ENCODE measurements around the gene ST3GAL3.

Gene ST3GAL3

GRCh38 chr1:43688109-43688387 is 19.3 kb upstream of the ST3GAL3 start:
- no peaks in the 10 kb centered on the region for H3K9me3 Mint-ChIP-seq
- ATAC-seq (no peak), DNase-seq (no peak)
- no peaks in the 10 kb centered on the region for H3K4me1 Mint-ChIP-seq
- peak overlapping the region in 1 of 2 donors; percentile 27 for H3K27ac Mint-ChIP-seq
- H3K4me3 Mint-ChIP-seq: no peak overlapping the region
- H3K27me3 Mint-ChIP-seq: no peaks in the 10 kb centered on the region

DNA sequence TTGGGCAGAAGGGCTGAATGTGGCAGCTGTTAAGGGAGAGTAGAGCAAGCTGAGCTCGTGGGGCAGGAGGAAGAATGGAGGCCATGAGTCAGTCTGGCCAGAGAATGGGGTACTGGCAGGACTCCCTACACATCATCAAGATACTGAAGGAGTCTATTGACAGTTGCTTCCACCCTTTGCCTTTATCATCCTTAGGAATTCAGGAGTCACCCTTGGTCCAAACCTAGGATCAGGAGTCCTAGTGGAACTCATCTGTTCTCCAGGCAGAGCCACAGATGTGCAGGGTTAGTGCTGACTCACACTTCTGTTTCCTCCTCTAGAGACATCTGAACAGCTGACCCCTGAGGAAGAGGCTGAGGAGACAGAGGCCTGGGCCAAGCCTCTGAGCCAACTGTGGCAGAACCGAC is 18.7 kb upstream of the ST3GAL3 start:
- no peaks in the 10 kb centered on the region for H3K27me3 Mint-ChIP-seq
- H3K4me1 Mint-ChIP-seq: no peaks in the 10 kb centered on the region
- no peaks in the 10 kb centered on the region for H3K9me3 Mint-ChIP-seq
- no peak overlapping the region for H3K4me3 Mint-ChIP-seq
- peak overlapping the region; percentile 27 to 88 for H3K27ac Mint-ChIP-seq
- ATAC-seq (no peak), DNase-seq (no peak)

- H3K9me3 Mint-ChIP-seq: no peaks in the 10 kb centered on the region
- ATAC-seq: no peak
- H3K27ac Mint-ChIP-seq: peak overlapping the region; percentile 9 to 67
- no peaks in the 10 kb centered on the region for H3K4me1 Mint-ChIP-seq
- H3K27me3 Mint-ChIP-seq: no peaks in the 10 kb centered on the region
- DNase-seq: no peak
- no peak overlapping the region for H3K4me3 Mint-ChIP-seq
Measured at GRCh38 chr1:43689289-43689688, 18.0 kb upstream of the ST3GAL3 start.

- Mint-ChIP-seq H3K4me1 (no peaks in the 10 kb centered on the region), H3K4me3 (no peak overlapping the region), H3K27ac (peak overlapping the region in 1 of 2 donors; percentile 86), H3K9me3 (no peaks in the 10 kb centered on the region), H3K27me3 (no peaks in the 10 kb centered on the region)
- ATAC-seq (no peak), DNase-seq (no peak)
Measured at GRCh38 chr1:43691871-43692815, 15.2 kb upstream of the ST3GAL3 start.

- Mint-ChIP-seq H3K4me3 (no peak overlapping the region), H3K27ac (peak overlapping the region in 1 of 2 donors; percentile 14)
Measured at GRCh38 chr1:43693371-43693770, 14.0 kb upstream of the ST3GAL3 start.

DNA sequence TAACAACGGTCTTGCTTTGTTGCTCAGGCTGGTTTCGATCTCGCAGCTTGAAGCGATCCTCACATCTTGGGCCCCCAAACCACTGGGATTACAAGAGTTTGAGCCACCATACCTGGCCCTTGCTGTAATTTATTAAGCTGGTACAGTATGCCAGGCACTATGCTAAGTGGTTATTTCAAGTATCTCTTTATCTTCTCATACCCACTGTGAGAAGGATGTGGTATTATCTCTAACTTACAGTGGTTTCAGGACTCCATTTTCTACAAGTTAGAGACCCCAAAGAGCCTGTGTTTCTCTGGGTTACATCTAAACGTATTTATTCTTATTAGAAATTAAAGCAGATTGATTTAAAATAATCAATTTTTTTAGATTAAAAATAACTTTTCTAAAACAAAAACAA is 8.1 kb upstream of the ST3GAL3 start:
- peaks cover 4% of the 10 kb centered on the region for H3K4me1 Mint-ChIP-seq
- ATAC-seq (no peak), DNase-seq (no peak)
- no peak overlapping the region for H3K27ac Mint-ChIP-seq
- no peaks in the 10 kb centered on the region for H3K9me3 Mint-ChIP-seq
- no peaks in the 10 kb centered on the region for H3K27me3 Mint-ChIP-seq
- no peak overlapping the region for H3K4me3 Mint-ChIP-seq

More at GRCh38 chr1:43693371-43693770, 14.0 kb upstream of the ST3GAL3 start:
- Mint-ChIP-seq H3K9me3 (no peaks in the 10 kb centered on the region), H3K27me3 (no peaks in the 10 kb centered on the region), H3K4me1 (no peaks in the 10 kb centered on the region)
- no peak for DNase-seq
- ATAC-seq: no peak

- DNase-seq: no peak
- peaks cover 33% of the 10 kb centered on the region for H3K4me1 Mint-ChIP-seq
- H3K27me3 Mint-ChIP-seq: no peaks in the 10 kb centered on the region
- no peak overlapping the region for H3K27ac Mint-ChIP-seq
- no peak overlapping the region for H3K4me3 Mint-ChIP-seq
- no peaks in the 10 kb centered on the region for H3K9me3 Mint-ChIP-seq
- ATAC-seq: no peak
Measured at GRCh38 chr1:43703836-43704235, 3.5 kb upstream of the ST3GAL3 start.

- Mint-ChIP-seq H3K9me3 (no peaks in the 10 kb centered on the region), H3K4me3 (no peak overlapping the region), H3K4me1 (peaks cover 36% of the 10 kb centered on the region), H3K27ac (peak overlapping the region in 1 of 2 donors; percentile 62), H3K27me3 (no peaks in the 10 kb centered on the region)
- ATAC-seq: no peak
- peak; percentile 8 to 14 for DNase-seq
Measured at GRCh38 chr1:43704838-43705237, 2.5 kb upstream of the ST3GAL3 start.

GRCh38 chr1:43705334-43705733 is 2.0 kb upstream of the ST3GAL3 start:
- H3K4me3 Mint-ChIP-seq: peak overlapping the region in 1 of 2 donors; percentile 98
- no peak overlapping the region for H3K27ac Mint-ChIP-seq
- no peaks in the 10 kb centered on the region for H3K27me3 Mint-ChIP-seq
- H3K9me3 Mint-ChIP-seq: no peaks in the 10 kb centered on the region
- no peak for DNase-seq
- ATAC-seq: no peak
- peaks cover 36% of the 10 kb centered on the region for H3K4me1 Mint-ChIP-seq

- ATAC-seq: no peak
- DNase-seq: peak; percentile 3 to 11
- Mint-ChIP-seq H3K4me1 (peaks cover 36% of the 10 kb centered on the region), H3K27ac (peak overlapping the region; percentile 30 to 95), H3K4me3 (peak overlapping the region; percentile 91 to 98), H3K9me3 (no peaks in the 10 kb centered on the region), H3K27me3 (no peaks in the 10 kb centered on the region)
Measured at GRCh38 chr1:43705982-43706597, 1.2 kb upstream of the ST3GAL3 start.

DNA sequence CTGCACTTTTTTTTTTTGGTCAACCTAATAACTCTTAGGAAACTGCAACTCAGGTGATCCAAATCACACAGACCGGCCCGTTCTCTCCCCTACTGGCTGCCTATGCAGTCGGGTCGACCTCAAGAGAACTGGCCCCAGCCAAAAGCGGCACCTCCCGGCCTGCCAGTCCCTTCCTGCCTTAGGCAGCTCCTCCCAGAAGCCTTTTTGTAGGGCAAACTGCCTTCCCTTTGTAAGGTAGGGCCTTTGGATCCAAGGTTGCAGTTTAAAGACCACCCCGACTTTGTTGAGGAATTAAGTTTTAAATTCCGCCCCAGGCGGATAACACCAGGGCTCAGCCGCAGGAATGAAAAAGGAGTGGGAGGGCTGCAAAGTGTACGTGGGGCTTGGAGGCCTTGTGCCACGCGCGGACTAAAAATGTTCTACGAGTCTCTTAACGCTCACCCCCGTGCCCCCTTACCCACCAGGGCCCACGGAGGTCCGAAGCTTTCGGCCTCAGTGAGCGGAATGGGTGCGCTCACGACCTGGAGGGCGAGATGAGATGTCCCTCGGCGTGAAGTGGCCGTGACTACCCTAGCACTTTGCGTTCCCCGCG is 642 bp upstream of the ST3GAL3 start:
- no peaks in the 10 kb centered on the region for H3K27me3 Mint-ChIP-seq
- DNase-seq: peak in 1 of 2 donors; percentile 32
- H3K4me1 Mint-ChIP-seq: peaks cover 42% of the 10 kb centered on the region
- peak overlapping the region; percentile 83 to 95 for H3K27ac Mint-ChIP-seq
- H3K9me3 Mint-ChIP-seq: no peaks in the 10 kb centered on the region
- no peak for ATAC-seq
- peak overlapping the region; percentile 91 to 98 for H3K4me3 Mint-ChIP-seq

GRCh38 chr1:43708002-43708410 is 670 bp downstream of the ST3GAL3 start:
- DNase-seq: no peak
- Mint-ChIP-seq H3K9me3 (no peaks in the 10 kb centered on the region), H3K4me3 (peak overlapping the region; percentile 91 to 98), H3K27me3 (no peaks in the 10 kb centered on the region), H3K4me1 (peaks cover 48% of the 10 kb centered on the region), H3K27ac (peak overlapping the region; percentile 92 to 97)
- ATAC-seq: no peak

- Mint-ChIP-seq H3K4me3 (no peak overlapping the region), H3K27me3 (no peaks in the 10 kb centered on the region), H3K27ac (no peak overlapping the region), H3K4me1 (peaks cover 29% of the 10 kb centered on the region), H3K9me3 (no peaks in the 10 kb centered on the region)
- no peak for DNase-seq
- ATAC-seq: no peak
Measured at GRCh38 chr1:43711049-43711448, 3.7 kb downstream of the ST3GAL3 start.

GRCh38 chr1:43711524-43712386 is 4.4 kb downstream of the ST3GAL3 start:
- ATAC-seq (no peak), DNase-seq (no peak)
- Mint-ChIP-seq H3K27ac (no peak overlapping the region), H3K4me3 (no peak overlapping the region), H3K27me3 (no peaks in the 10 kb centered on the region), H3K9me3 (no peaks in the 10 kb centered on the region), H3K4me1 (peaks cover 22% of the 10 kb centered on the region)

DNA sequence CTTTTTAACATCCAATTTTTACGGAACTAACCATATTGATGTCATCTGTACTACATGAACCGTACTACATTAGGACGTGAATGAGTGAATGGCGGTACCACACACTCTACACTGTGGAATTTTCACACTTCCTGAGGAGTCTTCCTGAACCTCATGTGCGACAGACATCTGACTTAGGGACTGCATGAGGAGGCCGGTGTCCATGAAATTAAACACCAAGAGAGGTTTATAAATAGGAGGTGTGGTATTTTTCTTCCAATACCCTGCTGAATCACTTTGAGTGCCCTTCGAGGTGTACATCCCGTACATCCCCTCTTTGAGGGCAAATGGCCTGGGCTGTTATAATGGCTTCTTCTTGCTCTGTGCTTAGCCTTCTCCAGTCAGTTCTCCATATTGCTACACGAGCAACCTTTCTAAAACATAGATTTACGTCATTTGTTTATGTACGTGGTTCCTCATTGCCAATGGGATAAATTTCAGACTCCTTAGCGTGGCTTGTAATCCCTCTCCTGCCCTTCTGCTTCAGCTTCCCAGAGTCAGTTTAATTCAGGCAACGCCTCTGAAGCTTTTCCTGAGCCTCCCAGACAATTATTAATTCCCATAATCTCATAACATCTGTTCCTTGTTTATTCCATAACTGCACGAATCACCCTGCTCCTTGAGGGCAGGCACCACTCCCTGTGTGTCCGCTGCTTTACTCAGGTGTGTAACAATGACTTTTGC is 9.4 kb downstream of the ST3GAL3 start:
- Mint-ChIP-seq H3K4me1 (peaks cover 6% of the 10 kb centered on the region), H3K4me3 (no peak overlapping the region), H3K27me3 (no peaks in the 10 kb centered on the region), H3K9me3 (no peaks in the 10 kb centered on the region), H3K27ac (no peak overlapping the region)
- ATAC-seq (no peak), DNase-seq (no peak)

Data from stimulated activated naive CD8-positive, alpha-beta T cell treated with anti-CD3 and anti-CD28 coated beads, Interleukin-15, amount 100 ng/mL, for 72 hours (primary cell).